ENCODE measurements around the gene CTIF.
"Not testable (repeated sequence)": the region's sequence is repeated elsewhere in the genome, so short reads cannot be mapped to it uniquely, and the experiment has no call there.

CTIF gene

GRCh38 chr18:48810805-48811204 lies 272.0 kb downstream of the CTIF start:
- DNase-seq, result no peak

- DNase-seq, result no peak
Measured at GRCh38 chr18:48811401-48811800, 272.6 kb downstream of the CTIF start.

- DNase-seq, result not testable (repeated sequence)
Measured at GRCh38 chr18:48811977-48812451, 273.2 kb downstream of the CTIF start.

- DNase-seq, result no peak
Measured at GRCh38 chr18:48813321-48813720, 274.5 kb downstream of the CTIF start.

- DNase-seq, result no peak
Measured at GRCh38 chr18:48813833-48814489, 275.1 kb downstream of the CTIF start.

- no peak for DNase-seq
Measured at GRCh38 chr18:48814490-48815178, 275.8 kb downstream of the CTIF start.

- no peak for DNase-seq
Measured at GRCh38 chr18:48815179-48815515, 276.3 kb downstream of the CTIF start.

- DNase-seq, result no peak
Measured at GRCh38 chr18:48815581-48816324, 276.9 kb downstream of the CTIF start.

GRCh38 chr18:48816554-48816953 lies 277.7 kb downstream of the CTIF start:
- DNase-seq, result no peak

- DNase-seq, result no peak
Measured at GRCh38 chr18:48817021-48817461, 278.2 kb downstream of the CTIF start.

- DNase-seq, result no peak
Measured at GRCh38 chr18:48818329-48819254, 279.8 kb downstream of the CTIF start.

- DNase-seq, result no peak
Measured at GRCh38 chr18:48819276-48819675, 280.4 kb downstream of the CTIF start.

- DNase-seq, result no peak
Measured at GRCh38 chr18:48819781-48820482, 281.1 kb downstream of the CTIF start.

GRCh38 chr18:48820483-48821250 lies 281.8 kb downstream of the CTIF start:
- no peak for DNase-seq

GRCh38 chr18:48821251-48821590 lies 282.4 kb downstream of the CTIF start:
- no peak for DNase-seq

GRCh38 chr18:48821845-48822244 lies 283.0 kb downstream of the CTIF start:
- no peak for DNase-seq

GRCh38 chr18:48824231-48824970 lies 285.6 kb downstream of the CTIF start:
- DNase-seq, result no peak

- no peak for DNase-seq
Measured at GRCh38 chr18:48825101-48825745, 286.4 kb downstream of the CTIF start.

GRCh38 chr18:48826271-48826670 lies 287.4 kb downstream of the CTIF start:
- DNase-seq, result no peak

GRCh38 chr18:48826806-48827205 lies 288.0 kb downstream of the CTIF start:
- no peak for DNase-seq
